Myometrial cell (primary cell): Measurements from ENCODE around the gene PBX3. TPM values are rescaled to one million over a fixed set of nuclear protein-coding genes. Genes with fewer than 3 reads are reported as not detected.

Experiments used
- total RNA-seq: library from RNA; depleted of rRNA; stranded (reverse); fragments of >200 nt; gene quantifications from 2 replicates; pipeline ENCODE4 v1.2.3, GENCODE V29; 2015

The PBX3 gene
- 20.6 and 23.4 TPM in 2 replicates for total RNA-seq

DNA sequence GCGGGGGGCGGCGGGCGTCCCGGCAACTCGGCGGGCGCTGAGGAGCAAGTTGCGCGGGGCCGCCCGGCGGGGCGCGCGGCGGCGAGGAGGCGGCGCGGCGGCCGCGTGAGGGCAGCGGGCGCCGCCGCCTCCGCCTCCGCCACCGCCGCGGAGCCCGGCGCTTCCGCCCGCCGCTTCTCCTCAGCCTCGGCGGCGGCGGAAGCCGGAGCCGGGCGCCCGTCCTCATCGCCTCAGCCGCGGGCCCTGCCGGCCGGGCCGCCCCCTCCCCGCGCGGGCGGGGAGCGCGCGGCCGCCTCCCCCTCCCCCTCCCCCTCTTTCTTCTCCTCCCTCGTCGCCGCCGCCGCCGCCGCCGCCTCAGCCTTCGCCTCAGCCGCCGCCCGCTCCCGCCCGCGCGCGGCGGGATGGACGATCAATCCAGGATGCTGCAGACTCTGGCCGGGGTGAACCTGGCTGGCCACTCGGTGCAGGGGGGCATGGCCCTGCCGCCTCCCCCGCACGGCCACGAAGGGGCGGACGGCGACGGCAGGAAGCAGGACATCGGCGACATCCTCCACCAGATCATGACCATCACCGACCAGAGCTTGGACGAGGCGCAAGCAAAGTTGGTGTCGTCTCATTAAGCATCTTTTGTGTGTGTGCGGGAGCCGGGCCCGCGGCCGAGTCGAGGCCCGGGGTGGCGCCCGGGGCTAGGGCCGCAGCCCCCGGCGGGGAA lies at the start of gene PBX3:
Gene PBX3, plus strand, starts transcription at position 321 of the 712 bp plus-strand sequence.

DNA sequence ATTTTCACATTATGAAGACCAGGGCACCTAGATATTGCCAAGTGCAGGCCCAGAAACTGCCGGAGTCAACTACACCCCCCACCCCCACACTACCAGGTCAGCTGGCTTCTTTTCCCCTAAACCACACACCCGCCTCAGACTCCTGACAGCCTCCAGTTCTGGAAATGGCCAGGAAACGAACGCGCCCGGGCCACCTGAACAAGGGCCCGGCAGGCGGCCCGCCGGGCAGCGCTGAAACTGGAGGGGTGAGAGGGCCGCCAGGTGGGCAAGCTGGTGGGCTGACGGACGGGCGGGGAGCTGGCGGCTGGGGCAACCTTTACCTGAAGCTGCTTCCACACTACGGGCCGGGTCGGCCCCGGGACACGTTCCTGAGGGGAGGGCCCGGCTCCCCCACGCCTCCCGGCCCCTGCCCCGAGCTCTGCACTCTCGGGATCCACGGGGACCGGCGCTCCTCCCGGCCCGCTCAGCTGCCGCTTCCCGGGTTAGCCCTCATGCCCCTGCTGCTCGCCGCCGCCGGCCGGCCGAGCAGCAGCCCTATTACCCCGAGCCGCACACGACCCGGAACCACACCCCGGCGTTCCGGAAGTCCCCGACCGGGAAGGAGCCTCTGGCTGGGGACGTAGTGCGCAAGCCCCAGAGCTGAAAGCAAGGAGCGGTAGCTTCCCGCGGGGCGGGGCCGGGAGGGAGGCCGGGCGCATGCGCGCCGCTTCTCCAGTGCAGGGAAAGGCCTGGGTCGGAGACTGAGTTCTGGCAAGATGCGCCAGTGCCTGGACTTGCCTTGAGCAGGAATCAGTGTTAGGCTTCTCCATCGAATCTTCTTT lies 40.3 kb upstream of the PBX3 start, which contains the start of gene MAPKAP1:
Gene MAPKAP1, minus strand, starts transcription at position 558 of the 821 bp plus-strand sequence. CDS start 34,634 bp downstream, outside the sequence.

Other genes starting within 250 kb of the PBX3 start
- gene MAPKAP1, start 40.2 kb upstream of the PBX3 start, total RNA-seq: 98.9 and 108 TPM in 2 replicates